Natural killer cell (primary cell): Measurements from ENCODE around the gene STK4. TPM values are rescaled to one million over a fixed set of nuclear protein-coding genes. Genes with fewer than 3 reads are reported as not detected.

Experiments
- ATAC-seq, 3 donors: fragments of 150-1000 bp in 2 of 3; fragments of 200-7000 bp in 1 of 3; cut with Tn5 transposase; 1 replicate in 1 of 3; 2 replicates in 2 of 3; pipeline ENCODE4 v1.10.0; 2021; ENCODE audit warnings: mild to moderate bottlenecking in 2 of 3, moderate library complexity in 2 of 3
- DNase-seq, 2 donors: peaks; one replicate each; pipeline versions ENCODE4 v3.0.0 to v3.0.0-alpha.2; 2013 to 2021; ENCODE audit warnings: mixed read lengths in 1 of 2
- H3K27ac ChIP-seq: one replicate; pipeline ENCODE4 v1.5.1; 2013; ENCODE audit warnings: mild to moderate bottlenecking, low read length
- H3K27me3 ChIP-seq: one replicate; pipeline ENCODE4 v1.6.1; 2013; ENCODE audit warnings: low read length; ENCODE audit not compliant: control insufficient read depth, insufficient read depth
- H3K36me3 ChIP-seq: one replicate; pipeline ENCODE4 v1.6.1; 2013; ENCODE audit warnings: low read length; ENCODE audit not compliant: control insufficient read depth, insufficient read depth
- H3K4me1 ChIP-seq: one replicate; pipeline ENCODE4 v1.6.1; 2013; ENCODE audit warnings: low read length; ENCODE audit not compliant: control insufficient read depth, insufficient read depth
- H3K4me3 ChIP-seq: one replicate; pipeline ENCODE4 v1.5.1; 2013; ENCODE audit warnings: low read length
- H3K9me3 ChIP-seq: one replicate; pipeline ENCODE4 v1.6.1; 2013; ENCODE audit warnings: low read length; ENCODE audit not compliant: control insufficient read depth, insufficient read depth
- H3K27ac Mint-ChIP-seq, 2 donors: one replicate each; pipeline ENCODE4 v1.8.0; 2022; ENCODE audit warnings: mild to moderate bottlenecking in 2 of 2, mixed read lengths in 2 of 2, moderate library complexity in 1 of 2
- H3K27me3 Mint-ChIP-seq, 2 donors: one replicate each; pipeline ENCODE4 v1.8.0; 2022; ENCODE audit warnings: low read depth in 2 of 2, mixed read lengths in 2 of 2
- H3K36me3 Mint-ChIP-seq: one replicate; pipeline ENCODE4 v1.8.0; 2022; ENCODE audit warnings: mixed read lengths
- H3K4me1 Mint-ChIP-seq, 2 donors: one replicate each; pipeline ENCODE4 v1.8.0; 2022; ENCODE audit warnings: mixed read lengths in 2 of 2
- H3K4me3 Mint-ChIP-seq: one replicate; pipeline ENCODE4 v1.8.0; 2022; ENCODE audit warnings: mild to moderate bottlenecking, moderate library complexity, mixed read lengths
- H3K9me3 Mint-ChIP-seq, 2 donors: one replicate each; pipeline ENCODE4 v1.8.0; 2022; ENCODE audit warnings: mixed read lengths in 2 of 2
- CTCF ChIP-seq: fragments of 200-600 bp; IDR thresholded peaks from one replicate; pipeline ENCODE4 v1.8.0; 2022; ENCODE audit warnings: antibody characterized with exemption
- WGBS: methylation state at CpG from one replicate; pipeline ENCODE4 v1.1.7; 2013; ENCODE audit warnings: missing lambda C conversion rate; ENCODE audit not compliant: insufficient coverage; 5-methylcytosine and 5-hydroxymethylcytosine counted together
- intact Hi-C: fragments of 100-400 bp; cut with micrococcal nuclease; formaldehyde crosslinking; loops from one replicate; pipeline ENCODE4 v1.14.2; 2022
- total RNA-seq, 4 donors: library from RNA; stranded (reverse); fragments of 120-200 nt in 1 of 4; gene quantifications; one replicate each; pipeline versions ENCODE4 v1.2.3 to v1.2.4, GENCODE V29; 2013 to 2022

Gene STK4
- total RNA-seq, 3 donors from 2014 or later (not counting 1 experiment from before 2014, with no cell fraction given), result 351 to 394 (median 366) TPM

GRCh38 chr20:44967207-44967807, 995 bp downstream of the STK4 start:
- Histone ChIP-seq H3K9me3 (no peaks in the 10 kb centered on the region), H3K4me1 (peaks cover 25% of the 10 kb centered on the region), H3K36me3 (peaks cover 3% of the 10 kb centered on the region), H3K27ac (peak overlapping the region; percentile 87), H3K27me3 (no peaks in the 10 kb centered on the region), H3K4me3 (peak overlapping the region; percentile 87)
- Mint-ChIP-seq H3K4me3 (peak overlapping the region; percentile 97), H3K9me3 (no peaks in the 10 kb centered on the region), H3K27ac (peak overlapping the region; percentile 98 to 99), H3K4me1 (peaks cover 62 to 69% of the 10 kb centered on the region in 2 donors), H3K36me3 (no peaks in the 10 kb centered on the region), H3K27me3 (no peaks in the 10 kb centered on the region)
- TF ChIP-seq CTCF, result no peak
- 0% methylated on average over 5 of the region's 5 CpGs for WGBS
- intact Hi-C loops, result loop anchor here (2.0 to 5.0 kb wide), 4 partner anchors 13 to 445 kb away; partner anchors contain the start of gene SERINC3
- ATAC-seq, result peak; percentile 38 to 55 (median 41)
- peak; percentile 43 to 77 for DNase-seq

DNA sequence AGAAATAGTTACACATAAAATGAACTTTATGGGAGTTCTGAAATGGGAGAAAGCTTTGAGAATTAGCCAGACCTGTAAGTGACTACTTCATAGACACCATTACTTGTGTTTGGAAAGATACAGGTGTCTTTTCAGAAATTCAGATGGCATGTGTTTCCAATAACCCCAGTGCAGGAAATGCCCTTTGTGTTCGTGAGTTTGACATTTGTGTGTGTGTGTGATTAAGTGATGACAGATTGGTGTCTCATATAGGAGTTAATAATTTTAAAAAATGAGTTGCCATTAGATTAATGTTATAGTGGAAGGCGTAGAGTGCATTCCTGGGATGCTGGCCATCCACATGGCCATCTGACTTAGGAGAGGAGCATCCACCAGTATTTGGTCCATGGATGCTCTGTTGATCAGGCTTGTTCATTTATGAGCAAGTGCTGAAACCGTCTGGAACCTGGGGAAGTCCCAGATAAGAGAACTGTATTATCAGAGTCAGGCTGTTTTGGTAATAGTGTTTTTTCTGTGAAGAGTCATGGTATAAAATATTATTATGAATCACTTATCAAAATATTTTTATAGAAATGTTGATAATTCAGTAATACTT, 3.1 kb downstream of the STK4 start:
- Histone ChIP-seq H3K9me3 (no peaks in the 10 kb centered on the region), H3K27me3 (no peaks in the 10 kb centered on the region), H3K36me3 (peaks cover 23% of the 10 kb centered on the region), H3K27ac (peak overlapping the region; percentile 87), H3K4me1 (peaks cover 25% of the 10 kb centered on the region), H3K4me3 (no peak overlapping the region)
- Mint-ChIP-seq H3K9me3 (no peaks in the 10 kb centered on the region), H3K36me3 (peaks cover 18% of the 10 kb centered on the region), H3K27me3 (no peaks in the 10 kb centered on the region), H3K27ac (peak overlapping the region; percentile 98 to 99), H3K4me1 (peaks cover 75 to 80% of the 10 kb centered on the region in 2 donors), H3K4me3 (peak overlapping the region; percentile 97)
- no peak for TF ChIP-seq CTCF
- intact Hi-C loops, result loop anchor here (5.0 kb wide), 2 partner anchors 43 to 447 kb away; partner anchors contain the start of gene SERINC3
- DNase-seq (peak; percentile 24 to 68), ATAC-seq (peak in 2 of 3 donors; percentile 12 to 22)
- 28% methylated on average over 3 of the region's 3 CpGs for WGBS

- H3K36me3 ChIP-seq, result peaks cover 32% of the 10 kb centered on the region
- Mint-ChIP-seq H3K4me3 (peak overlapping the region; percentile 97), H3K27me3 (no peaks in the 10 kb centered on the region), H3K27ac (peak overlapping the region; percentile 98 to 99), H3K36me3 (peaks cover 26% of the 10 kb centered on the region), H3K4me1 (peaks cover 83 to 84% of the 10 kb centered on the region in 2 donors), H3K9me3 (no peaks in the 10 kb centered on the region)
- H3K27ac ChIP-seq, result peak overlapping the region; percentile 87
- no peaks in the 10 kb centered on the region for H3K27me3 ChIP-seq
- intact Hi-C loops, result loop anchor here (1.0 kb wide), 2 partner anchors 9 to 20 kb away; no protein-coding TSS in a partner anchor
- no peak for TF ChIP-seq CTCF
- WGBS, result no CpG with 5 or more reads among the region's 1 CpG
- DNase-seq (peak in 1 of 2 donors; percentile 69), ATAC-seq (peak; percentile 22 to 46 (median 36))
- H3K4me1 ChIP-seq, result peaks cover 25% of the 10 kb centered on the region
- no peaks in the 10 kb centered on the region for H3K9me3 ChIP-seq
- peak overlapping the region; percentile 7 for H3K4me3 ChIP-seq
These were observed 4.0 kb downstream of the STK4 start for GRCh38 chr20:44970243-44970757.
